Effector CD8-positive, alpha-beta T cell (primary cell): ENCODE results near the gene KRTAP10-11.
"Not testable (repeated sequence)": the region's sequence is repeated elsewhere in the genome, so short reads cannot be mapped to it uniquely, and the experiment has no call there.

Experiments used
- DNase-seq: peaks from one replicate; lab custom pipeline; 2025; lab: John Stamatoyannopoulos, UW

Gene KRTAP10-11

DNA sequence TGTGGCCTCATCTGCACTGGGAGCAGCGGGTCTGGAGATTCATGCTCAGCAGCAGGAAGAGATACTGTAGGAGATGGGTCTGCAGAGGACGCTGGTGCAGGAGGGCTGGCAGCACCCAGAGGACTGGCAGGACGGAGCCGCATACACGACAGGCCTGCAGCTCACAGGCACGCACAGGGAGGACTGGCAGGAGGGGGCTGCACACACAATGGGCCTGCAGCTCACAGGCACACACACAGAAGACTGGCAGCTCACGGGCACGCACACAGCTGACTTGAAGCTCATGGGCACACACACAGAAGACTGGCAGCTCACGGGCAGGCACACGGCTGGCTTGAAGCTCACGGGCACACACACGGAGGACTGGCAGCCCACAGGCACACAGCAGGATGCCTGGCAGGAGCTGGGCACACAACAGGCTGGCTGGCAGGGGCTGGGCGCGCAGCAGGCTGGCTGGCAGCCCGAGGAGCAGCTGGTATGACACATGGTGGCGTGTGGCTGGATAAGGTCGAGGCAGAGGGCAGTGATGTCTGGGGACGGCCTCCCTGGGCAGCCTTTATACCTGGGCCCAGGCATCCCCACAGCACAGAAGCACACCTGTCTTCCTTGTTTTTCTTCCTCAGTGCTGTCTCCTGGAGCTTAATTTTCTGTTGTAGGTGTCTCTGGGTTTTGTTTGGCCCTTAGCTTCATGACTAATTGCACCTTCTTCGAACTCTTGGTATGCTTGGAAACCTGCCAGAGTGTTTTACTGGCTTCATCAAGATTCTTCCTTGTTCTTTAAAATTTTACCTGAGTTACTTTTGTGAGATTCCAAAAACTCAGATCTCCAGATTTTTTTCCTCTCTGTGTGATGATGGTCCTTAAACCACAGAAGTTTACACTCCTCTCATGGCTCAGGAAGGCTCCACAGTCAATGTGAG lies 20.4 kb downstream of the KRTAP10-11 start, which contains the start of gene KRTAP12-2:
Gene KRTAP12-2 (minus strand): TSS at position 527 of the 920 bp plus-strand sequence. CDS start 41 bp downstream, at position 486.
- no peak for DNase-seq

- no peak for DNase-seq
These were observed 21.4 kb downstream of the KRTAP10-11 start for GRCh38 chr21:44667612-44668011.

DNA sequence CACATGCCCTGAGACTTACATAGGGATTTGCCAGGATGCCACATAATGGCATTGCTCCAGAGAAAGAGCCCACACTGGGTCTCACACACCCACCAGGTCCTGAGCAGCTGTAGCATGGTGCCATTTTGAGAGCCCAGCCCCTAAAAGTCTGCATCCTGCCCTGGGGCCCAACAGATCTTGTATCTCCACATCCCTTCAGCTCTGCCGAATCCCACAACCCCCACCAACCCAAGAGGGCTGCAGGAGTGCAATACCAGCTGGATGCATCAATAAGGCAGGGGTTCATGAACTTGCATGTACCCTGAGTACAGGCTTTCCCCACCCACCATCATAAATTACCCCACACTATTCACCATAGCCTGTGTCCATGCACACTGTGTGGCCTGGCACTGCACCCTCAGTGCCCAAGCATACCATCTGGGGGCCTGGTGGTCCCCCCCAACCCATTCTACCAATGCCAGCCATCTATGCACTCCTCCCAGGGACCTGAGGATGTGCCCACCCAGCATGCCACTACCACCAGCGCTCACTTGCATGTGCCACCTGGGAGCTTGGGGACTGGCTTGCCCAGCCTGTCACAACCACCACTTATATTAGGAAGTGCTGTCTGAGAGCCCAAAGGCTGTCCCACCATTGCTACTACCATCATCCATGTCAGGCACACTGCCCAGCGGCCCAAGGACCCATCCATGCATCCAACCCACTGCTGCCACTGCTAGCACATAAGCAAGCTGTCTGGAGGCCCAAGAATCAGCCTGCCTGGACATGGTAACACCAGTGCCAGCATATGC lies 24.6 kb downstream of the KRTAP10-11 start:
- no peak for DNase-seq

DNA sequence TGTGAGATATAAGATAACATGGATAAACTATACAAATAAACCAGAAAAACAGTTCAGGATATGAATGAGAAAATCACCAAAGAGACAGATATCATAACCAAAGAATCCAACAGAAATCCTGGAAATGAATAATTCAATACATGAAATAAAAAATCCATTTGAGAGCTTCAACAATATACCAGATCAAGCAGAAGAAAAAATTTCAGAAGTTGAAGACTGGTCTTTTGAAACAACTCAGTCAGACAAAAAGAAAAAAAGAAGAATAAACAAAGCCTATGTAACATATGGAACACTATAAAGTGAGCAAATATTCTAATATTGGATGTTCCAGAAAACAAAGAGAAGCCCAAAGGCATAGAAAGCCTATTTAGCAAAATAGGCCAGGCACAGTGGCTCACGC lies 25.7 kb downstream of the KRTAP10-11 start:
- DNase-seq, result no peak

DNA sequence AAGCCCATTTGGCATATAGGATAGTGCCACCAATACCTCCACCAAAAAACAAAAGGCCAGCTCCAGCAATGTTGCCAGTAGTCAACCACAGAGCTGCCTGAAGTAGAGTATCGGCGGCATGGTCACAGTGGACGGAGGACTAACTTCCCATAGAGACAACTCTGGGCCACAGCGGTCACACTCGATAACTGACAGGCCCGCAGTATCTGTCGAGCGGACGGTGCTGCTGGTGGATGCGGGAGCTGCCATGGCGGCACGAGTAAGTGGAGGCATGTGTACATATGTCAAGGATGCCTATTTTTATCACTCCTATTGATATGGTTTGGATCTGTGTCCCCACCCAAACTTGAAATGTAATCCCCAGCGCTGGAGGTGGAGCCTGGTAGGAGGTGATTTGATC lies 31.7 kb downstream of the KRTAP10-11 start:
- DNase-seq, result no peak

DNA sequence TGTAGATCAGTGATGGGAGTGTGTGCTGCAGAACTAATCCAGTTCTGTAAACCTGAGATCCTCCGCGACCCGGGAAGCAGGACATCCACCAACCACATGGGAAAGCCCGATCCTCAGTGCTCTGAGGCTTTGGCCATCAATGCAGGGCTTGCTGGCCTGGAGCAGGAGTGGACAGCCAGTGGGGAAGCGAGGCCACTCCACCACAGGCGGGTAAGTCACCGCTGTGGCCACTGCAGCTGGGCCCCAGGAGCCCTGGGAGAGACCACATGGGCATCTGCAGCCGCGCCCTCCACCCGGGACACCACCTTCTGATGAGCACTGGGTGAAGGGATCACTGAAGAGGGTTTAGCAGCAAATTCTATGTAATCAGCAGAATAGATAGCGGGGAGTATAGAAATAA lies 34.9 kb downstream of the KRTAP10-11 start:
- no peak for DNase-seq

GRCh38 chr21:44681861-44682579 lies 35.8 kb downstream of the KRTAP10-11 start, which contains the start of gene KRTAP12-1:
KRTAP12-1 (minus strand) TSS chr21:44682163; CDS start chr21:44682123, 40 bp downstream.
- DNase-seq, result no peak

- no peak for DNase-seq
These were observed 36.5 kb downstream of the KRTAP10-11 start for GRCh38 chr21:44682580-44683151.

- DNase-seq, result no peak
These were observed 37.9 kb downstream of the KRTAP10-11 start for GRCh38 chr21:44684077-44684476.

- DNase-seq, result no peak
These were observed 38.3 kb downstream of the KRTAP10-11 start for GRCh38 chr21:44684483-44684882.

DNA sequence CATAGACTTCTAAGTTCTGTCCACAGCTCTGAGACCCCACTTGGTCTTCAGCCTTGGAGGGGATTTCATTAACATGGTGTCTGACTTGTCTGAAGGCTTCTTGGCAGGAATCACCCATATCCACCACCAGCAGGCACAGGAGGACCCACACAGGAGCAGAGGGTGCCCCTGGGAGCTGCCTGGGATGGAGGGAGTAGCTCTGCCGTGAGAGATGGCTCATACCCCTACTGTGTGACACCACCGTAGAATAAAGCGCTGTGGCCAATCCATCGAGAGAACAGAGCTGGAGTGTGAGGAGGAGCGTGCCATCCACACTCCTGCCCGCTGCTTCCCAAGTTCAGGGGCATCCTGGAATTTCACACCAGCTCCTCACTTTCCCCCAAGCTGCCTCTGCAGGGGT lies 38.8 kb downstream of the KRTAP10-11 start:
- DNase-seq, result not testable (repeated sequence)

- DNase-seq, result no peak
These were observed 40.0 kb downstream of the KRTAP10-11 start for GRCh38 chr21:44686000-44686781.

GRCh38 chr21:44686843-44687561 lies 40.8 kb downstream of the KRTAP10-11 start:
- DNase-seq, result no peak

DNA sequence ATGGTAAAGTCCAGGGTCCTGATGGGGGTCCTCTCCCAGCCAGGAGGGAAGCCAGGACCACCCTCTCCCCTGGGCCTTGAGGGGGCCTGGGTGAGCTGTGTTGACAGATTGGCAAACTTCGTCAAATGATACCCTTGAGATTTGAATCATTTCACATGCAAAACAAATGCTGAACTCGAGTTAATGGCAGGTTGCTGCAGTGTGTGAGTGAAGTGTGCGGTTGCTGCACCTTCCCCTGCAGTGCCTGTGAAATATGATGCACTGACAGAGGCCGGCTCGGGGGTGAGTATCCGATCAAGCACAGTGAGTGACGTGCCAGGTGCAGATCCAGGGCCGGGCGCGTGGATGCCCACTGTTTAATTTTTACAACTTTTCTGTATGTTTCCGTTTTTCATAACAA lies 41.5 kb downstream of the KRTAP10-11 start:
- DNase-seq, result no peak

GRCh38 chr21:44689740-44690139 lies 43.5 kb downstream of the KRTAP10-11 start:
- not testable (repeated sequence) for DNase-seq

DNA sequence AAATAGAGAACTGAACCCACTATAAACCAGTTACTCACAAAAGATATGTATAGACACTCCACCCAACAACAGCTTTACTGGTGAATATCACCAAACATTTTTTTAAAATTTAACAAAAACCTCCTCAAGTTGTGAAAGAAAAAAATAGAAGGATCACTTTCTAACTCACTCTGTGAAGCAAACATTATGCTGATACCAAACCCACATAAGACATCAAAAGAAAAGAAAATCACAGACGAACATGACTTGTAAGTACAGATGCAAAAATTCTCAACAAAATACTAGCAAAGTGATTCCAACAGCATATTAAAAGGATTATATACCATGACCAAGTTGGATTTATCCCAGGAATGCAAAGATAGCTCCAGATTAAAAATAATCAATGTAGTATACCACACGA lies 45.5 kb downstream of the KRTAP10-11 start:
- no peak for DNase-seq

- no peak for DNase-seq
These were observed 46.7 kb downstream of the KRTAP10-11 start for GRCh38 chr21:44692798-44693512.

DNA sequence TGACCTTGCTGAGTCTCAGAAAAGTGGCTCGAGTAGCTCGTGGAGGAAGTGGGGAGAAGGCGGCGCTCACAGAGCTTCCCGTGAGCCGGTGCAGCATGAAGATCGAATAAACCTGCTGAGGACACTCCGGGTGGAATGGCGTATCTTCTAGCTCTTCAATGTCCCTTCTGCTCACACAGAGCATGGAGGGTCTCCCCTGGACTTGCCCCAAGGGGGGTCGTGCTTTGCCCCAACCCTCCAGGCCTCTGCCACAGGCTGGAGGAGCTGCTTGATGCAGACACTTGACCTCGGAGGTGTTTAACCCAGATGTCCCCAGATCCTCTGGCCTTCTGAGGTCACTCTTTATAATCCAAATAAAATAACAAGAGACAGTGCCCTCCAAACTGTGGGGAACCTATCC lies 48.6 kb downstream of the KRTAP10-11 start:
- DNase-seq, result no peak

GRCh38 chr21:44695184-44695583 lies 49.0 kb downstream of the KRTAP10-11 start:
- DNase-seq, result no peak
